ENCODE measurements around the gene ANKRD17. TPM values are rescaled to one million over a fixed set of nuclear protein-coding genes. Genes with fewer than 3 reads are reported as not detected.
A peak's percentile ranks its signal among the peaks of the same experiment; 100 is the strongest.

ANKRD17 gene
- total RNA-seq, 1 experiment from 2014 or later = 30.6 TPM

GRCh38 chr4:73109493-73109892 lies 149.1 kb downstream of the ANKRD17 start:
- DNase-seq (ENCODE audit: low spot score) = no peak

DNA sequence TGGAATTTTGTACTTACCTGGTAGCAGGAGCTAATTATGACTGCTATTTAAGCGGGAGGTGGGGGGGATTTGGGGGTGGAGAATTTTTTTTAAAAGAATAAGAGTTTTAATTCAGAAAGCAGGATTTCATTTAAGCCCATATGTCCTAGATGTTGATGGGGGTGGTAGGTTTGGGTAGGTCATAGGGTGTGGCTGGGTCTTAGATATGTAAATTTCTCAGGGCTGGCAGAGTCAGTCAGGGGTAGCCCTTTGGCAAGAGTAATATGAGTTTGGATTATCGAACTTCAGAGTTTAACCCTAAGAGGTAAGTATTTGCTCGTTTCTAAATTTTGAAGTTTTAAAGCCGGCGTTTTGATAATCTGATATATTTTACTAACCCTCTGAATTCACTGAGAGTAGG lies 153.9 kb downstream of the ANKRD17 start:
- DNase-seq (ENCODE audit: low spot score) = no peak

GRCh38 chr4:73103799-73104503 lies 154.6 kb downstream of the ANKRD17 start:
- peak; percentile 37 for DNase-seq (ENCODE audit: low spot score)

GRCh38 chr4:73099143-73099542 lies 159.5 kb downstream of the ANKRD17 start:
- no peak for DNase-seq (ENCODE audit: low spot score)

- DNase-seq (ENCODE audit: low spot score) = no peak
These were observed 159.9 kb downstream of the ANKRD17 start for GRCh38 chr4:73098713-73099112.

DNA sequence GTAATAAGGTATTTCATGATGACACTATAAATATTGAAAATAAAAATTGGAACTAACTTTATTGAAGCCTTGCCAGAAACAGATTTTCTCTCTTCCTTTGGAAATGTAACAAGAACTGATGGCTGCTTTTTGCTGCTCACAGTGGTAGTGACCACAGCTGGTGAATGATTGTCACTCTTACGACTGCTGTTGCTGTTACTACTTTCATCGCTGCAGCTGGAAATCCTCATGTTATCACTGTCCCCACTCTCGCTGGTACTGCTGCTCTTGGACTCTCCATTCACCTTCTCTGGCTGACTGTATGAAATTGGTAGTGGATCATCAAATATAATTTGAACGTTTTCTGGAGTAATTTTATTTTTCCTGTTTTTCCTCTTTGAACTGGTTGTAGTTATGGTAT lies 160.6 kb downstream of the ANKRD17 start:
- no peak for DNase-seq (ENCODE audit: low spot score)

DNA sequence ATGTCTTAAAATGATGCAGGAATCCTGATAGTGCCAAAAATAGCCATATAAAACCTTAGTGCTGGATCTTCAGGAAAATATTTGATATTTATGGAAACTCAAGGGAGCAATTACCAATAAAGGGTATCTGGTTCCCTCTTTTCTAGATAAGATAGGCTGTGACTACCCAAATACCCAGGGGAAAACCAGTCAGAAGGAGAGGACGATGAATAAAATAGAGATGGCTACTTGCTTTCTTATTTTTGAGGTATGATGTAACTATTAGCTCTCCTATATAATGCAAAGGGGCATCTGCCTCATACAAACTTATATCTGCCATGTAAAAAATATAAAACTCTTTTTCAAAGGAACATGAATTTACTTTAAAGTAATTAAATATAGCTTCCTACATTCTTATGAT lies 165.7 kb downstream of the ANKRD17 start:
- DNase-seq (ENCODE audit: low spot score) = no peak

GRCh38 chr4:73090738-73091137 lies 167.9 kb downstream of the ANKRD17 start:
- no peak for DNase-seq (ENCODE audit: low spot score)

DNA sequence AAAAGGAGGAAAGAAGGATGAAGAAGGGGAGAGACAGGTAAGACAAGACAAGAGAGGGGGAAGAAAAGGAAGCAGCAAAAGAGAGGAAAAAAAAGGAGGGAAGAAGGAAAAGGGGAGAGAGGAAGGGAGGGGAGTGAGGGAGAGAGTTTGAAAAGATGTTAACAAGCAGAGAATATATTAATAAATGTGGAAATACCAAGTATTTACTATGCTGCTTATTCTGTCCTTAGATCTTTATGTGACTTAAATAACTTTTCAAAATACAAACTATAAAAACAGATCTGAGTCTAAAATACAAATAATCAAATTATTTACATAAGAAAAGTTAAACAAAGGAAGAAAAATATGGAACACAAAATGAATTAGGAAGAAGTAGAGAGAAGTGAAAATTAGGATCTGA lies 170.7 kb downstream of the ANKRD17 start:
- no peak for DNase-seq (ENCODE audit: low spot score)

GRCh38 chr4:73086095-73086868 lies 172.3 kb downstream of the ANKRD17 start:
- no peak for DNase-seq (ENCODE audit: low spot score)

GRCh38 chr4:73080789-73081188 lies 177.8 kb downstream of the ANKRD17 start:
- no peak for DNase-seq (ENCODE audit: low spot score)

- no peak for DNase-seq (ENCODE audit: low spot score)
These were observed 182.8 kb downstream of the ANKRD17 start for GRCh38 chr4:73075832-73076231.

- no peak for DNase-seq (ENCODE audit: low spot score)
These were observed 188.6 kb downstream of the ANKRD17 start for GRCh38 chr4:73070074-73070390.

GRCh38 chr4:73069338-73070073 lies 189.1 kb downstream of the ANKRD17 start, which contains the start of gene COX18:
Gene COX18 (minus strand): TSS chr4:73069716. CDS start chr4:73069649, 67 bp downstream.
- DNase-seq (ENCODE audit: low spot score) = peak; percentile 99

- DNase-seq (ENCODE audit: low spot score) = peak; percentile 78
These were observed 189.9 kb downstream of the ANKRD17 start for GRCh38 chr4:73068491-73069337.

DNA sequence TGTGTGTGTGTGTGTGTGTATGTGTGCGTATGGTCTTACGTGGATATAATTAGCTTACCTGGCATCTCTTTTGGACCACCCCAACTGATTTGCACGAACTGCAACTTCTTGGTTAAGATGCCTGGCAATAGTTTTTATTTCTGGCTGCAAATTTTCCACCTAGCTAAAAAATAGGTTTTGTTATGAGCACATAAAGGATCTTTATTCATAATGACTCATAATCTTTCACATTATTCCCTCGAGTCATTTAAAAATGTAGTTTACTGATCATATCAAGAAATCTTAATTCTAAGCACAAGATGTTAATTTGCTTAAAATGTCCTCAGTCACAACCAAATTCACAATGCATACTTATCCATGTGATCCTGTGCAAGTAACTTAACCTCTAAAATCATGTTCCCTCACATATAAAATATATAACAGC lies 190.6 kb downstream of the ANKRD17 start:
- DNase-seq (ENCODE audit: low spot score) = no peak

DNA sequence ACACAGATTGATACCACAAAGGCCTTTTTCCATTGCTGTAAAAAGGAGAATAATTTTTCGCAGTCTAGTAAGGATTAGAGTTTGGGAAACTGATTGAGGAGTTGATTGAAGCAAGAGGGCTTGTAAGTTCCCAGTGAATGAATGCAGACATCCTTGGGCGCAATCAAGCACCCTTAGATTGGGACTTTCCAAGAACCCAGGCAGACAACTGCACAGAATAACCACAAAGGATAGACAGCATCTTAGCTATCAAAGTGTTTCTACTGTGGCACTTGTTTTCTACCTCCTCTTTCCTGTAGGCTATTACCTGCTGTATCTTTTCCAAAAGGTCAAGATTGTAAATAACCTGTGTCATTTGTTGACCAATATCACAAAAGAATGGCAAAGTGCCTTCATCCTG lies 191.7 kb downstream of the ANKRD17 start:
- DNase-seq (ENCODE audit: low spot score) = no peak

DNA sequence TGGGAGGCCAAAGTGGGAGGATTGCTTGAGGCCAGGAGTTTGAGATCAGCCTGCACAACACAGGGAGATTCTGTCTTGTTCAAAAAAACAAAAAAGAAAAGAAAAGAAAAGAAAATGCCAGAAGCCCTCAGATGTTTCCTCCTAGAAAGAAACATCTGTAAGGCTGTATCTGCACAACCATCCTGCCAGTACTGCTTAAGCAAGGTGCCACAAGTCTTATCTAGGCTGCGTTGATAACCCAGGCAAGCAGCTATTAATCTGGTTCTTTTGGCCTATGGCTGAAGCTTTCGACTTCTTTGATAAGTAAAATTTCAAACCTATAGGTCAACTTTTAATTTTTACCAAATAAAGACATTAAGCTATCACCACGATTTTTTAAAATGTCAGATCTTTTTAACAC lies 192.2 kb downstream of the ANKRD17 start:
- no peak for DNase-seq (ENCODE audit: low spot score)

- DNase-seq (ENCODE audit: low spot score) = no peak
These were observed 194.1 kb downstream of the ANKRD17 start for GRCh38 chr4:73064536-73064935.

DNA sequence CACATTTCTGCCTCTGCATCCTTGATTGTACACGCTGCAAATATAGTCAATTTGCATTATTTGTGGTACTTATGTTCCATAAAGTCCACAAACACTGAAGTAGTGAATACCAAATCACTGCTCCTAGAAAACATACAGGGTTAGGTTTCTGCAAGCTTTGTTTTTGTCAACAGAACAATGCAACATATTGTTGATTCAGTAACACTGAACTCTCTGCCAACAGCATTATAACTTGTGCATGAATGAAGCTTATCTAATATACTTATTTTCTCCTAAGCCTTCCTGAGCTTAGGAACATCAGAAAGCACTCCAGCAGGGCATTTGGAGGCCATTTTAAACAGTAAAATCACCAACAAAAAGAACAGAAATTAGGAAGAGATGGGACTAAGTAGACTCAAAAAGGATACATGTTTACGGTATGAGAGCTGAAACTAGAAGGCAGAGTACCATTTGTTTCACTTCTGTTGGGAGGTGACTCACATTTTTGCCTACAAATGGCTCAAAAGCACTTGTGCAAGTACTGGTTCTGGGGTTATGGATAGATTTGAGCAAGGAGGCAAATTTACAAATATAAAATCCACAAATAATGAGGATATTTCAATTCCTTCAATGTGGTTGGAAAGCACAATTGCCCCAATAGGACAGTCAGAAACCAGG lies 203.2 kb downstream of the ANKRD17 start:
- DNase-seq (ENCODE audit: low spot score) = no peak

DNA sequence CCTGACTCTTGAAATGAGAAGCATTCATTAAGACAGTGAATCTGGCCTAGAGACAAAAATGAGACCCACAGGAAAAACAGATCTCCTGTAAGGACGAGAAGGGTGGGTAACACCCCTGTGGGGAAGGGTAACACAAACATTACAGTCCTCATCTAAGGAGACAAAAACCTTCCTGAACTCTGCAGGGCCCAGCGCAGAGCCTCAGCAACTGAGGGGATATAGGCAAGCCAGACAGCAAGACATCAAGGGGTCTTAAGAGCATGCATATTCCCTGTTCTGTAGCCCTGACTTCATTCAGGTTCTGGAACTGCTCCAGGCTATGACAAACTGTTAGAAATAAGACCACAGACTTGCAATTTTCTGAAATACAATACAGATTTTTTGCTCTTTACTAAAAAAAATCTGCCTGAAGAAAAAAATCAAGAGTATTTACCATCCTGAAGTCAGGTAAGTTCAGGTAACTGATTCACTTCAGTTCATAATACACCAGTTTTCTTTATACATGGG lies 204.6 kb downstream of the ANKRD17 start:
- no peak for DNase-seq (ENCODE audit: low spot score)
